Sigmoid colon (tissue), 3 donors: Measurements from ENCODE around the gene PPP6R3.

ENCODE experiments used
- CTCF ChIP-seq, 4 experiments: fragments of 450-650 bp in 3 of 4; fragments of 200-600 bp in 1 of 4; IDR thresholded peaks; one replicate each; pipeline ENCODE4 v1.5.1; 2016 to 2019; ENCODE audit warnings: antibody characterized with exemption in 4 of 4, mild to moderate bottlenecking in 3 of 4, moderate library complexity in 2 of 4
- POLR2A ChIP-seq, 2 donors: fragments of 450-650 bp; IDR thresholded peaks; one replicate each; pipeline ENCODE4 v1.6.1; 2016; ENCODE audit warnings: antibody characterized with exemption in 2 of 2, mild to moderate bottlenecking in 2 of 2, moderate library complexity in 2 of 2

- TF ChIP-seq POLR2A (IDR thresholded peaks at IDR 0.05) (no peak), CTCF (IDR thresholded peaks at IDR 0.05) (no peak)
Measured at GRCh38 chr11:68651985-68652682, 191.6 kb downstream of the PPP6R3 start.
